GM12892 (cell line): Measurements from ENCODE around the gene OR7C1.

Experiments used
- POLR2A ChIP-seq: IDR thresholded peaks from 2 replicates; pipeline ENCODE4 v1.6.1; 2011; ENCODE audit warnings: low read depth, low read length, control low read depth
- POLR2AphosphoS5 ChIP-seq: IDR thresholded peaks from 2 replicates; pipeline ENCODE4 v1.6.1; 2011; ENCODE audit warnings: low read depth, low read length, control low read depth
- TAF1 ChIP-seq: IDR thresholded peaks from 2 replicates; pipeline ENCODE4 v1.6.1; 2011; ENCODE audit warnings: low read depth, mild to moderate bottlenecking, control low read depth, low read length, borderline replicate concordance

DNA sequence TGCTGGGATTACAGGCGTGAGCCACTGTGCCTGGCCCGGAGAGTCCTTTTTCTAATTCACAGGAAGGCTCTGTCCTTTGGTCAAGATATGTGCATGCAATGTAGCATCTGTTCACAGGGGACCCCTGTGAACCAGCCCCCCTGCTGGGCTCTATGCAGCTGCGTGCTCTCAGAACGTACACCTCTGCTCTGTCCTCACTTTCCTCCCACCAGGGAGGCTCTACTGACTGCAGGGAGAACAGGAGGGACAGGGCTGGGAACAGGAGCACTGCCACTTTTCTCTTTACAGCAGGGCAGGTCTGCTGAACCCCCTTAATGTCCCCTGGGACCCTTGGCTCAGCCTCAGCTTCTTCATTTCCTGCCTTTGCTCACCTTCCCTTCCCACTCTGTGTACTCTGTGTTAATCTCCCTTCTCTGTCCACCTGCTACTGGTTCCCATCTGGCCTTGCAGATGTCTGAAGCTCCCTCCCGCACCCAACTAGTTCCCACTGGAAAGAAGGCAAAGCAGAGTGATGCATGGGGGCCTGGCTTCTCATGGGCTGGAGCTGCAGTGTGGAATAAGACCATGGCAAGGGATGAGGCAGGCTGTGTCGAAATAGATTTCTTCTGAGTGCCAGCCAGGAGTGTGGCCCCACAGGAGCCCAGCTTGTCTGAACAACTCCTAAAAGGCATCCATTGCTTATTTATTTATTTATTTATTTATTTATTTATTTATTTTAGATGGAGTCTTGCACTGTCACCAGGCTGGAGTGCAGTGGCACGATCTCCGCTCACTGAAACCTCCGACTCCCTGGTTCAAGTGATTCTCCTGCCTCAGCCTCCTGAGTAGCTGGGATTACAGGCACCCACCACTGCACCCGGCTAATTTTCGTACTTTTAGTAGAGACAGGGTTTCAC is 63.8 kb downstream of the OR7C1 start:
- TF ChIP-seq POLR2AphosphoS5 (no peak), POLR2A (no peak), TAF1 (no peak)
